ENCODE results near the gene FCSK.
A peak's percentile ranks its signal among the peaks of the same experiment; 100 is the strongest.
"Not testable (repeated sequence)": the region's sequence is repeated elsewhere in the genome, so short reads cannot be mapped to it uniquely, and the experiment has no call there.

Gene FCSK

GRCh38 chr16:70454222-70455034 is at the start of gene FCSK:
Gene FCSK, plus strand, starts transcription at chr16:70454595. Its CDS starts 8,596 bp downstream, at chr16:70463191.
- peak; percentile 35 for DNase-seq (ENCODE audit: low read depth)

DNA sequence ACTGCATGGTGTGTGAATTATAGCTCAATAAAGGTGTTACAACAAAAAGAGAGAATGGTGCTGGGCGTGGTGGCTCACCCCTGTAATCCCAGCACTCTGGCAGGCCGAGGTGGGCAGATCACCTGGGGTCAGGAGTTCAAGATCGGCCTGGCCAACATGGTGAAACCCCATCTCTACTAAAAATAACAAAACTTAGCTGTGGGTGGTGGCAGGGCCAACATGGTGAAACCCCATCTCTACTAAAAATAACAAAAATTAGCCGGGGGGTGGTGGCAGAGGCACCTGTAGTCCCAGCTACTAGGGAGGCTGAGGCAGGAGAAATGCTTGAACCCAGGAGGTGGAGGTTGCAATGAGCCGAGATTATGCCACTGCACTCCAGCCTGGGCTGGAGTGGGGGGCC is 48.3 kb upstream of the FCSK start:
- DNase-seq (ENCODE audit: low read depth) = not testable (repeated sequence)

- no peak for DNase-seq (ENCODE audit: low read depth)
These were observed 46.6 kb upstream of the FCSK start for GRCh38 chr16:70407811-70408274.

GRCh38 chr16:70410734-70411133 is 43.7 kb upstream of the FCSK start:
- DNase-seq (ENCODE audit: low read depth) = no peak

GRCh38 chr16:70412385-70412784 is 42.0 kb upstream of the FCSK start:
- DNase-seq (ENCODE audit: low read depth) = no peak

DNA sequence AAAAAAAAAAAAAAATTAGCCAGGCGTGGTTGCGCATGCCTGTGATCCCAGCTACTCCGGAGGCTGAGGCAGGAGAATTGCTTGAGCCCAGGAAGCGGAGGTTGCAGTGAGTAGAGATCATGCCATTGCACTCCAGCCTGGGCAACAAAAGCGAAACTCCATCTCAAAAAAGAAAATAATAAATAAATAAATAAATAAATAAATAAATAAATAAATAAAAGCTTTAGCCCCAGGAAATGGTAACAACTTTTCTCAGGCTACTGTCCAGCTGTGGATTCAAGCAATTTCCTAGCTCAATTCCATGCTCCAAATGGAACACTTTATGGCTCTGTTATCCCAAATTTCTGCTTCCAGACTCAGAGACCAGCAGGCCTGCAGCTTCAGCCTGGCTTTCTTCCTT is 40.8 kb upstream of the FCSK start:
- not testable (repeated sequence) for DNase-seq (ENCODE audit: low read depth)

- no peak for DNase-seq (ENCODE audit: low read depth)
These were observed 37.4 kb upstream of the FCSK start for GRCh38 chr16:70416748-70417616.

DNA sequence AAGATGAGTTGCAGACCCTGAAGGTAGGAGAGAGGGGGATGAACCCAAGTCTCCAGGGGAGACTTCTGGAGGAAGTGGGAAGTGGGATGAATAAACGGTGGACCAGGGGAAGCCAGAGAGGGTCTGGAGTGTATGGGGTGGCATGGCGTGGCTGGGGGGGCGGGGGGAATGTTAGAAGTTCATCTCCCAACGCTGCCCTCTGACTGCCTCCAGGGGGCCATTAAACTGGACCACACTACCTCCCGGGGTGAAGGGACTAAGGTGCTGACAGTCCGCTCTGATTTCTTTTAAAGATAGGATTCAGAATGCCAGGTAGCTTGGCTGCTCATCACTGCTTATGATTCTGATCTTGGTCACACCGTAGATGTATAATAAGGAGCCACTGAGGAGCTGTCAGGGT is 36.7 kb upstream of the FCSK start:
- DNase-seq (ENCODE audit: low read depth) = no peak

DNA sequence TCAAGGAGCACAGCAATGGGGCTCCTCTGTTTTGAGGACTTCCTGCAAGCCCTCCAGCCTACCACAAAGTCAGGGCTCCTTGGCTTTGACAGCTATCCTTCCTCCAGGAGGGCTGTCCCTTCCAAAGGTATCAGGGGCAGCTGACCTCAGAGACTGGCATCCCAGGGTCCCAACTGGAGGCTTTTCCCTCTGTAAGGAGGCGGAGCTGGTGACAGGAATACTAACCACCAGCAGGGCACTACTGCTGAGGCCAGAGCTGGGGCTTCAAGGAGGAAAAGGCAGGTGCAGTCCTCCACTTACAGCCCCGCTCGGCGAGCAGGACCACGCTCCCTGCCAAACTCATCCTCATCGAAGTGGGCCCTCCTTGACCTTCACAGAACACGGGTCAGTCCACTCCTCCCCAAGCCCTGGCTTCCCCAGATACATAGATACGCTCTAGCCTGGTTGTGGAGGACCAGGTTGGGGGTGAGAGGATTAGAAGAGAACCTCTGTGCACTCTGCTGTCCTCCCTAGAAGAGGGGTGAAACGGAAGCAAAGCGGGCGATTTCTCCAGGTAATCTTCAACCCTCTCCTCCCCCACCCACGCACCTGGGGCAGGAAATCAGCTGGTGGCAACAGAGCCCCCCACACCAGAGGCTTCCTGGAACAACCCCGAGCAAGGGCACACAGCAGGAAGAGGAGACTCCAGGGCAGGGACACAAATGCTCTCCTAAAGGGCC is 36.0 kb upstream of the FCSK start:
- DNase-seq (ENCODE audit: low read depth) = no peak

- no peak for DNase-seq (ENCODE audit: low read depth)
These were observed 35.4 kb upstream of the FCSK start for GRCh38 chr16:70418993-70419318.

DNA sequence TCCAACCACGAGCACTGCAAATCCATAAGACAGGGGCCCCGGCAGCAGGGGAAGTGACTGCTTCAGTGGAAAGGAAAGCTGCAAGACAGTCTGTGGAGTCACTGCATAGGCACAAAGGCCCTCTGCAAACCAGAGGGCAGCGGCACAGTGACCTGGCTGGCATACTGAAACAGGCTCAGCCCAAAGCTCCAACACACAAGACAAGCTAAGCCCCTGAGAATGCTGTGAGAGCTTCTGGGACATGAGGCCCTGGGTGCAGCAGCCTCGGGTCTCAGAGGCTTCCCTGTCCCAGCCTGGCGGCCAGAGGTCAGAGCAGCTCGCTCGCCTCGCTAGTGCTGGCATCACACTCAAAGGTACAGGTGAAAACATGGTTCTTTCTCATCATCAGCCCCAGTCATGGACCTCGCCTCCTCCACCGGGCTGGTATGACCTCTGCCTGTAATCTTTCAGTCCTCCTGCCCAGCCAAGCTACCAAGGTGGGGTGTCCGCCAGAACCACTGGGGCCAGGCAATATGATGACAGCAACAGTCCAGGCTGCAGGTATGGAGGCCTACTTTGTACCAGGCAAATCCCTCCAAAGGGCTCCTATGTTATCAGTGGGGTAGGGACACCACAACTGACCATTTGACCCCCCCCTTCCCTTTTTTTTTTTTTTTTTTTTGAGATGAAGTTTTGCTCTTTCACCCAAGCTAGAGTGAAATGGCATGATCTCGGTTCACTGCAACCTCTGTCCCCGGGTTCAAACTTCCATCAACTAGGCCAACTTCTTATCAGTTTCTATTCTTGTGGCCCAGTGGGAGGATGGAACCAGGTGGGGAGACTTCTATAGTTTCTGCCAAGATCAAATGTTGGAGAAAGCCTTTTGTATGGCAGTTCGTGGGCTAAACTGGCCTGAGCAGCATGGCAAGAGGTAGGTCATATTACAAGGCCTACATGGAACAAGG is 34.7 kb upstream of the FCSK start:
- DNase-seq (ENCODE audit: low read depth) = no peak

DNA sequence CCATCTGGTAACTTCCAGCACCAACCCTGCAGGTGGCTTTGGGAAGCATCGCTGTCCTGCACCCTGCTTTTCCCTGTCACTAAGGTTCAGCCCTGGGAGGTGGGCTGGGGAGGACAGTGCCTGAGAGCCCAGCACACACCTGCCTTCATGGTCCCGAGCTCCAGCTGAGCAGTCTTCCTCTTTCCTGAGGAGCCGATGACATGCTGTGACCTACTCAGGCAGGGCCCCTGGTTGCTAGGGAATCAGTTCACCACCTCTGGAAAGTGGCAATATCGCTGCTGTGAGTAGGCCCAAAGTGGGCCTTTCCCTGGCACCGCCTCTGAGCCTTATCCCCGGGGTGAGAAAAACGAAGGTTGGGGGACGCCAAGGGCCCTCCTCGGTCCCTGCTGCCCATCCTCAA is 33.4 kb upstream of the FCSK start:
- DNase-seq (ENCODE audit: low read depth) = no peak

DNA sequence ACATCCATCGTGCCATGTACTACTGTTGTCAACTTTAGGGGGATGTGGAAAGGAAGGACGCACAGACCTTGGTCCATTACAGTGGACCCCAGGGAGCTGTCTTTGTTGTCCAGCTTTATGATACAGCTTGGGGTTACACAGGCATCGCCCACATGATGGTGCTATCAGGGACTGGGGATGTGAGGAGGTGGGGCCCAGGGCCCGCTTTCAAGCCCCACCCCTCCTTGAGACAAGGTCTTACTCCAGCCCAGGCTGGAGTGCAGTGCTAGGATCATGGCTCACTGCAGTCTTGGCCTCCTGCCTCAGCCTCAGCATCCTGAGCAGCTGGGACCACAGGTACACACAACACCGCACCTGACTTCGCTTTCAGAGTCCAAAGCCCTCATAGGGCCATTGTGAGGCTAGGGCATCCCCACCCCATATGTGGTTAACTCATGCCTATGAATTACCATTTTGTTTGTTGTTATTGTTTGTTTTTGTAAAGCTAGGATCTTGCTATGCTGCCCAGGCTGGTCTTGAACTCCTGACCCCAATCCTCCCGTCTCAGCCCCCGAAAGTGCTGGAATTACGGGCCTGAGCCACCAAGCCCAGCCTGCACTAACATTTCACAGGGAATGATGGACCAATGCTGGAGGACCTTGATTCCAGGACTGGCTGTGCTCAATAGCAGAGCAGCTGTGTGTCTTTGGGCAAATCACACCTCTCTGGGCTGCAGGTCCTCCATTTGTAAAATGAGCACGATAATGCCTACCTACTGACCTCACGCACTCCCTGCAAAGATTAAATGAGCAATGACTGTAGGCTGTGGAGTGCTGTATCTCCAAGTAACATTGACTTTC is 32.7 kb upstream of the FCSK start:
- DNase-seq (ENCODE audit: low read depth) = no peak

DNA sequence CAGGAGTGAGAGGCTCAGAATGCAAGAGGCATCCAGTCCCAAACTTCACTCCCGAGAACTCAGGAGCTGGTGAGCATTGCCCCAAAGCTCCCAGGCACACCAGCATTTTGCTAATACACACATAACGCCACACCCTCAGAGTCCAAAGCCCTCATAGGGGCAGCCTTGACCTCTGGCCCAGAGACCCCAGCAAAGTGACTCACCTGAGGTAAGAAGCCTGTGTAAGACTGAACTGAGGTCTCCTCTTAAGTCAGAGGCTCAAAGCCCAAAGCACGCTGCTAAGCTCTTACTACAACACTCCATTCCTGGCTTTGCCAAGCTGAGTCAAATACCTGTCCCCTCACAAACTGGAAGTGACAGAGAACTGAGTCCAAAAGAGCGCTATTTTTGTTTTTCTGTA is 31.9 kb upstream of the FCSK start:
- DNase-seq (ENCODE audit: low read depth) = no peak

DNA sequence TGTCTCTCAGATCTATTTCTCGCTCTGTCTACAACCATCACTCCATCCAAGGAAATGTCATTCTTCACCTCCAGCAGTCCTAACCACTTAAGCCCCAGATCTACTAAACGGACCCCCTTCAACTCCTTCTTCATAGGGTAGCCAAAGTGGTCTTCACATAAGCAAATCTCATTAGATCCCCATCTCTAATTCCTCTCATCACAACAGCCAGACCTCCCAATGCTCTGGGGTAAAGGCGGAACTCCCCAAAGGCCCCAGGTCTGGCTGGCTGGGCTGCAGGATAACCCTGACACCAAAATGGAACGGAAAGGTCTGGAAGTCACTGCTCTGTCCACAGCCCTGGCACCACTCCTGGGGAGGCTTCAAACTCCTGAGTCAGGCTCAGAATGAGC is 26.6 kb upstream of the FCSK start:
- no peak for DNase-seq (ENCODE audit: low read depth)

DNA sequence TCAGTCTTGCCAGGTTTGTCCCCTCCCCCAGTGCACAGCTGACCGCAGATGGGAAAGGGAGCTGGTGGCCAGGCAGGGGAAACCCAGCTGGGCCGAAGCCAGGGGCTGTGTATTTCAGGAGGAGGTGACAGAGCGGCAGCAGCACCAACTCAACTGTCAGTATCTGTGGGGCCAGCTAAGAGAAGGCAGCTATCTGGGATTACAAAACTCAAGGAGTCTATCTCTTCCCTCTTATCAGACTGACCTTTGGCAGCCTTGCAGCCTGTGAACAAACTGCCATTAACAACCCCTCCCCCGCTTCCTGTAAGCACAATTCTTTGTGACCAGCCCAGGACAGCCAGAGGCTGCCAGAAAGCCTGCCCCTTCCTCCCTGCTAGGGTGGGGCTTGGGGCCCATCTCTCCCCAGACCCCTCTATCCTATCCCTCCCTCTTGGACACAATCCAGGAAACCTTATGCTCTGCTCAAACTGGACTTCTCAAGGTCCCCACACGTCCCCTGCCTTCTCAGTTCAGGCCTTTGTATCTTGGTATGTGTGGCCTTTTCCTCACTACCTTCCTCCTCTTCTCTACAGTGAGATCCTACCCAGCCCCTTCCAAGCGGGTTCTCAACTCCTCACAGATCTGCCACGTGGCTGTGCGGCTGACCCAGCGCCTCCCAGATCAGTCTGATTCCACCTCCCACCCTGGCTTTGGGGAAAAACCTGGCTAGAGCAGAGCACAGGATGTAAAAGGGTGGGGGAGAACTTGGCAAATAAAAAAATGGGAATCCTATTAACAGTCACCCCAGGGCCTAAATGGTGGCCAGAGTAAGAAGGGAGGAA is 26.0 kb upstream of the FCSK start:
- peak; percentile 84 for DNase-seq (ENCODE audit: low read depth)

- no peak for DNase-seq (ENCODE audit: low read depth)
These were observed 24.3 kb upstream of the FCSK start for GRCh38 chr16:70429888-70430666.

- DNase-seq (ENCODE audit: low read depth) = no peak
These were observed 23.5 kb upstream of the FCSK start for GRCh38 chr16:70430667-70431536.

Measured in HS-5 (cell line).